Stimulated activated CD8-positive, alpha-beta memory T cell treated with anti-CD3 and anti-CD28 coated beads, Interleukin-4, amount 100 ng/mL, for 24 hours (primary cell): ENCODE data around the gene ZC3H12A.

ENCODE experiments used
- DNase-seq: peaks from one replicate; pipeline ENCODE4 v3.0.0-alpha.2; 2020; ENCODE audit warnings: low read depth

Gene ZC3H12A

DNA sequence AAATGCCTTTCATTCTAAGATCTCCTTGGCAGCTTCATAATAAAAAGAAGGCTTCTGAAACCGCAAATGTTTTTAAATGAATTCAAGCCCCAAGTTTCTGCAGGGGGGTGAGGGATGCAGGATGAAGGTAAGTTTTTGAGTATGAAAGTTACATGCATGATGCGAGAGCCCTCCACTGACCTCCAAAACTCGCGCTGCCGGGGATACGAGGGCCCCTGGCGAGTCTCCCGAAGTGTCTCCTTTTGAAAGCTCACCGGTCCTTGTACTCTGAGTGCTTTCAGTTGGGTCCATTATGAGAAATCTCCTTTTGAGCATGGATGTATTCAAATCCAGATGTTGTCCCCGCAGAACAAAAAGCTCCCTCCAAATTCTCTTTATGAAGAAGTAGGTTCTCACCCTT lies 18.9 kb upstream of the ZC3H12A start:
- DNase-seq = no peak

- DNase-seq = no peak
Measured at GRCh38 chr1:37456614-37457013, 17.8 kb upstream of the ZC3H12A start.

GRCh38 chr1:37458551-37458950 lies 15.8 kb upstream of the ZC3H12A start:
- DNase-seq = no peak

GRCh38 chr1:37461698-37462436 lies 12.5 kb upstream of the ZC3H12A start:
- no peak for DNase-seq

DNA sequence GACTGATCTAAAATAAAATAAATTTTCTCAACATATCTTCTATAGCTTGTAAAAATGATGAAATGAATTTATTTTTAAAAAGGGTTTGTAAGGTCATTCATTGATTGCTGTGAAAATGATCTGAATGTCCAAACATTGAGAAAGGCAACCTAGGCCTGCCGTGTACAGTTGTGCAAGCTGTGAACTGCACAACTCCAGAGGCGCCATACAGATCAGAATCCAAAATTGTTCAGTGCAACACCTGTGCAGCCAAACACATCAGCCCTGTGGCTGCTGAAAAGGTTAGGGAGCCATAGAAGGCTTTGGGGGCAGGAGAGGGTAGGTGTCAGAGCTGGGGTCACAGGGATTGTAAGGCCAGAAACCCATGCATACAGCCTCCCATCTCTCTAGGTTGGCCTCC lies 9.9 kb upstream of the ZC3H12A start:
- DNase-seq = no peak

DNA sequence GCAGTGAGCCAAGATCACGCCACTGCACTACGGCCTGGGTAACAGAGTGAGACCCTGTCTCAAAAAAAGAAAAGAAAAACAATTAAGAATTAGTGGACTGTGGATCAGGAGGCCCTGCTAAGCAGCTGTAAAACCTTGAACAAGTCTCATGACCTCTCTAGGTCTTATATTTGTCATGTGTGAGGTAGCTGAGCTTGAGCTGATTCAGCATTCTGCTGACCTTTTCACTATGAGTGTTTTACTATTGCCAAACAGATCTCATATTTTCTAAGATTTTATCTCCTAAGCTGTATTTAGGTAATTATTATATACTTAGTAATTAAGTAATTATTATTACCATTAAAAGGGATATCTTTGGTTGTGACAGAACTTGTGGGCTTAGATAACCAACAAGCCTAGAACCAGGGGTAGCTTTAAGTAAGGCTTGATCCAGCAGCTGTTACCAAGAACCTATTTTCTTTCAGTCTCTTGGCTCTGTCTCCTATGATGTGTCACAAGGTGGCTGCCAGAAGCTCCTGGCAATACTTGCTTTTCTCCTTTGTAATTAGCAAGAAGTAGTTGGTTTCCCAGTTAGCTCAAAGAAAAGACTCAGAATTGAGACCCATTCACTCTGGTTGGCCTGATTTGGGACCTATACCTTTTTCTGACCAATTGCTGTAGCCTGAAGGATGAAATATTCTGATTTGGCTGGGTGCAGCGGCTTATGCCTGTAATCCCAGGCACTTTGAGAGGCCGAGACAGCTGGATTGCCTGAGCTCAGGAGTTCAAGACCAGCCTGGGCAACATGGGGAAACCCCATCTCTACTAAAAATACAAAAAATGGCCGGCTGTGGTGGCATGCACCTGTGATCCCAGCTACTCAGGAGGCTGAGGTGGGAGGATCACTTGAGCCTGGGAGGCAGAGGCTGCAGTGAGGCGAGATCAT lies 8.5 kb upstream of the ZC3H12A start:
- DNase-seq = no peak

DNA sequence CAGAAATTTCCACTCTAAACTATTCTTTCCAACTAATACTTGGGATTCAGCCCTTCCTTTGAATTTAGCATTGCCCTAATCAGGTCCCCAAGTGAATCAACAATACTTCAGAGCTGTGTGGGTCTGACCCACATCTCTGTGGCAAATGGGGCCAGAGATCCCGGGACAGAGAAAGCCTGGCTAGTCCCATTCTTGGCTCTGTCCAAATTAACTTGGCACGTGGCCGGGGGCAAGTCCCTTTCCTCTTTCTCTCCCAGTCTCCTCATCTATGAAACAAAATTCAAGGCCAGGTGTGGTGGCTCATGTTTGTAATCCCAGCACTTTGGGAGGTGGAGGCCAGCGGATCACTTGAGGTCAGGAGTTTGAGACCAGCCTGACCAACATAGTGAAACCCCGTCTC lies 6.3 kb upstream of the ZC3H12A start:
- DNase-seq = no peak

- DNase-seq = no peak
Measured at GRCh38 chr1:37469386-37469785, 5.0 kb upstream of the ZC3H12A start.

DNA sequence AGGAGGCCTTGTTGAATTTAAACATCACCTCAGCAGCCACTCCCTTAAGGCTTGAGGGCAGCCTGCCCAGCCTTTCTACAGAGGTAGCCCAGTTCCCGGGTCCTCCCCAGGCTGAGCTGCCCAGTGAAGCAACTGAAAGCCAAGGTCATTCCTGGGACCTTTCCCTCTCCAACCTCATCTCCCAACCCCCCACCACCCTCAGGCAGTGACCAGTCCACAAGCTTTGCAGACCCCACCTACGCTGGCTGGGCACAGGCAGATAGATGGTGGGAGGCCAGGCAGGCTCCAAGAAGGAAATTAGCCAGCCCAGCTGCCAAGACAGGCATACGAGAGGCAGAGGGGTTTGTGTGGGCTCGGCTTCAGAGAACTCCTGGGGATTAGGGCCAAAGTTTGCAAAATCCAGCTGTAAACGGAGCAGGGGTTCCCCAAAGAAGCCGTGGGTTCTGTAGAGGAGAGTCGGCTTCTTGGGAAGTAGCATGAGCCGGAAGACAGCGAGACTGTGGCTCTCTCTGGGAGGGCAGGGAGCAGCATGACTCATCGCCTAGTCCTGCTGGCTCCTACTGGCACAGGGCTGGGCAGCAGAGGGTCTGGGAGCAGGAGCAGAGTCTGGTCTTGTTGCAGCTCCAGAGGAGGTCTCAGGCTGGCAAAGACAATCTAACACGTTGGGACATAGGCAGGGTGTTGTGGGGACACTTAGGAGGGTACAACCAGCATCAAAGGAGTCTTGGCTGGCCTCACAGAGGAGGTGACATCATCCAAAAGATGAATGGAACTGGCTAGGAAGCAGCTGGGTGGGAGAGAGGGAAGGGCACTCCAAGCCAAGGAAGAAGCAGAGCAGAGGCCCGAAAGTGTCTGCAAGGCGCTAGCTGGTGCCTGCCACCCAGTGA lies 2.8 kb upstream of the ZC3H12A start:
- DNase-seq = no peak

DNA sequence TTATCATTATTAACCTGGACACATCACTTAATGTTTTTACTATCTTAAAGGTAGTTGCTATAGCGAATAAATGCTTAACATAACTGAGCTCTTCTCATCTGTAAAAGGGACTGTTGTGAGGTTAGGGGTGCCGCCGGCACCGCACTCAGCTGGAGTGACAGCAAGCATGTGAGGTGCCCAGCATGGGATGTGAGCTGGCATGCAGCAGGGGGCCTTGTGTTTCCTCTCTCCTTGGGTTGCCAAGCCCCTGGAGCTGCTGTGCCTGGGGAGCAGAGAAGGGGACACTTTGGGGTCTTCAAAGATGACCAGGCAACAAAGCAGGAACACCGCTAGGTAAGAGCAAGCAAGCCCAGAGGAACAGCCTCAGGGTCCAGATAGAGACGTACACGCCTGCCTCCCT lies 2.1 kb upstream of the ZC3H12A start:
- DNase-seq = no peak

GRCh38 chr1:37472994-37473393 lies 1.4 kb upstream of the ZC3H12A start:
- no peak for DNase-seq

- no peak for DNase-seq
Measured at GRCh38 chr1:37473431-37474045, 842 bp upstream of the ZC3H12A start.

- DNase-seq = no peak
Measured at GRCh38 chr1:37474697-37475379, 458 bp downstream of the ZC3H12A start.

DNA sequence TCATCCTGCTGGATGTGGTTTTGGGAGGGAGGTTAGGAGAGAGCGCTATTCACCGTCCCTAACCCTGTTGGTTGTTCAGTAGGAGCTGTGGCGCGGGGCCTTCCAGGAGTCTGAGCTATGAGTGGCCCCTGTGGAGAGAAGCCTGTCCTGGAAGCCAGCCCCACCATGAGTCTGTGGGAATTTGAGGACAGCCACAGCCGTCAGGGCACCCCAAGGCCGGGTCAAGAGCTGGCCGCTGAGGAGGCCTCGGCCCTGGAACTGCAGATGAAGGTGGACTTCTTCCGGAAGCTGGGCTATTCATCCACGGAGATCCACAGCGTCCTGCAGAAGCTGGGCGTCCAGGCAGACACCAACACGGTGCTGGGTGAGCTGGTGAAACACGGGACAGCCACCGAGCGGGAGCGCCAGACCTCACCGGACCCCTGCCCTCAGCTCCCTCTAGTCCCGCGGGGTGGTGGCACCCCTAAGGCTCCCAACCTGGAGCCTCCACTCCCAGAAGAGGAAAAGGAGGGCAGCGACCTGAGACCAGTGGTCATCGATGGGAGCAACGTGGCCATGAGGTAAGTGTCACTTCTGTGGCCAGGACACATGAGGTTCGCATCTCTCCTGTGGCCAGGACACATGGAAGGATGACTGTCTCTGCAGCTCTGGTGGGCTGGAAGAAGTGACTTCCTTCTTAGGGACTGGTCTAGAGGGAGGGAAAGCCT lies 1.2 kb downstream of the ZC3H12A start:
- DNase-seq = no peak

- no peak for DNase-seq
Measured at GRCh38 chr1:37476087-37476452, 1.7 kb downstream of the ZC3H12A start.

DNA sequence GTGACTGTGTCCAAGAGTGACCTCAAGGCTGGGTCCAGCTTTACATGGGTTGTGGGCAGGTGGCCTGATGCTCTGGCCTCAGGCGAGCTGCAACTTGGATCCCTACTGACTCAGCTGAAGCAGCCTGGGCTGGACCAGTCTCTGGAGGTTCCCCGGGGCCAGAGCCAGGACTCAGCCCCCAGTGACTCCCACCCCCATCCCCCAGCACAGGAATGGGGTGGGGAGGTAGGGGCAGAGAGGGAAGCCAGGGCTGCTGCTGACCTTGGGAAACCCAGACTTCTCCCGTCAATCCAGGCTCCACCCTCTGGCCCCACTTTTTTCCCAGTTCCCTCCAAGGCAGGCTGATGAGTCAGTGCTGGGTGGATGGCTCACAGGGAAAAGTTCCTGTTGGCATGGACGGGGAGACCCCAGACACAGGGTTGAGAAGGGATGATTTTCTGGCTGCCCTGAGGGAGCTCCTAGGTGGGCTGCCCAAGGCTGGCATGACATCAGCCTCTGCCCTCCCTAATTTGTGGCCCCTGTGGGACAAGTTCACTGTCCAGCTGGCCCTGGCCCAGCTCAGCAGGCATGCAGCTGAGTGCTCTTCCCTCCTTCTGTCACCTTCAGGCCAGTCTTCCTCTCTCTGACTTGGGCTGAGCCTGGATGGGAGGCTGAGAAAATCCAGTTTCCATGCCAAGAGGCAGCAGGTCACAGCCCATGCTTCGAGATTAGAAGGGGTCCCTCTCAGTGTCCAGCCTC lies 2.2 kb downstream of the ZC3H12A start:
- DNase-seq = no peak

- peak; percentile 81 for DNase-seq
Measured at GRCh38 chr1:37477198-37477931, 3.0 kb downstream of the ZC3H12A start.

DNA sequence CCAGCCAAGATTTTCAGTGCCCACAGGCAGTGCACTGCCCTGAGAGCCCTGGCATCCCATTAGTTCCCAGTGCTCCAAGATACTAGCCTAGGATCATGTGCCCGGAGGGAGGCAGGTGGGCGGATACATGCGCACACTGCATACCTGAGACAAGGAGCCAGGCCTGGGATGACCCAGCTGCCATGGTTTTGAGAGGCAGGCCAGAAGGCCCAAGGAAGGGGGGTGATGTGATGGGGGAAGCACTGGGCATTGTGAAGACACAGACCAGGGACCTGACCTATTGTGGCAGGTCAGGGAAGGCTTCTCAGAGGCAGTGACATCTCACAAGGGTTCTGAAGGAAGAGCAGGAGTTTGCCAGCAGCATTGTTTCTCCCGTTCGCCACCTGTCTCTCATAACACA lies 3.6 kb downstream of the ZC3H12A start:
- no peak for DNase-seq

DNA sequence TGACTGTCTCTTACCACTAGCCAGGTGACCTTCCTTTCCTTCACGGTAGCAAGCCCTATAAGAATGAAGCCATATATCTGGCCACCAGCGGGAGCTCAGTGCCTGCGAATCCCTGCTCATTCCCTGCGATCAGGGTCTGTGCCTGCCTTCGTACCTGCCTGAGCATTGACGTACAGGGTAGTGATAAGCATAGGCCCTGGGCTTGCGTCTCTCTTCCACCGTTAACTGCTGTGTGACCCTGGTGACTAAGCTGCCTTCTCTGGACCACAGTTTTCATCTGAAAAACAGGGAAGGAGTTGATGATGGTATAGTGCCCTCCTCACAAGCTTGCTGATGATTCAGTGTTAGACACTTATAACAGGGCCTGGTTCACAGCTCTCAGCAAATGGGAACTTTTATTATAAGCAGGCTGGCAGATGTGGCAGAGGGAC lies 4.1 kb downstream of the ZC3H12A start:
- no peak for DNase-seq
